ENCODE measurements around the gene CNOT6L. TPM values are rescaled to one million over a fixed set of nuclear protein-coding genes. Genes with fewer than 3 reads are reported as not detected.

CNOT6L gene
- total RNA-seq, 1 experiment from 2014 or later = 14.5 TPM

GRCh38 chr4:77805840-77806239, 13.3 kb downstream of the CNOT6L start:
- no peak overlapping the region for H2AFZ ChIP-seq (ENCODE audit: low read length)
- no peaks in the 10 kb centered on the region for H3K27me3 ChIP-seq (ENCODE audit: insufficient read depth, low read length)
- no peak overlapping the region for H3K14ac ChIP-seq (ENCODE audit: insufficient read depth, low read length)
- no peak overlapping the region for H3K4ac ChIP-seq (ENCODE audit: low read depth, low read length)
- H4K5ac ChIP-seq (ENCODE audit: insufficient read length, low read depth, low read length) = no peak overlapping the region
- no peaks in the 10 kb centered on the region for H3K79me1 ChIP-seq (ENCODE audit: insufficient read depth, low read depth, low read length, poor library complexity, severe bottlenecking)
- no peak overlapping the region for H3T11ph ChIP-seq (ENCODE audit: low read length)
- H3K79me2 ChIP-seq (ENCODE audit: insufficient read depth, low read length) = peaks cover 2% of the 10 kb centered on the region; the same call in 1 of the 2 replicates
- H3K4me1 ChIP-seq (ENCODE audit: insufficient read depth, low read length) = no peaks in the 10 kb centered on the region
- TF ChIP-seq CTCF (conservative IDR thresholded peaks at IDR 0.05) = no peak
- no peak overlapping the region for H2AK5ac ChIP-seq (ENCODE audit: insufficient read length, low read length)
- no peak overlapping the region for H3K27ac ChIP-seq (ENCODE audit: insufficient read length, low read depth, low read length)
- WGBS (ENCODE audit: extremely low coverage, insufficient read length, low lambda C conversion rate) = no CpG with 5 or more reads among the region's 8 CpGs
- no peak overlapping the region for H3K23ac ChIP-seq (ENCODE audit: insufficient read length, low read depth, low read length)
- H2BK15ac ChIP-seq (ENCODE audit: low read depth, low read length) = no peak overlapping the region
- H3K18ac ChIP-seq (ENCODE audit: insufficient read length, low read depth, low read length) = no peak overlapping the region
- H3K27me3 Mint-ChIP-seq (ENCODE audit: low read depth) = no peaks in the 10 kb centered on the region
- peak overlapping the region in 1 of 3 experiments; percentile 88; a peak in 1 of 7 replicates for H3K27ac Mint-ChIP-seq
- no peak overlapping the region for H2BK20ac ChIP-seq (ENCODE audit: low read depth, low read length, poor library complexity, severe bottlenecking)
- H3K23me2 ChIP-seq (ENCODE audit: insufficient read length, low read depth, low read length, poor library complexity, severe bottlenecking) = no peaks in the 10 kb centered on the region
- H3K9me3 Mint-ChIP-seq = no peaks in the 10 kb centered on the region
- H4K91ac ChIP-seq (ENCODE audit: insufficient read length, low read depth, low read length) = no peak overlapping the region
- H3K4me2 ChIP-seq (ENCODE audit: insufficient read depth, insufficient read length, low read length) = no peak overlapping the region
- no peaks in the 10 kb centered on the region for H3K36me3 Mint-ChIP-seq (ENCODE audit: insufficient read depth in 1 of 3, low read depth in 3 of 3)
- no peak for DNase-seq
- H3K4me1 Mint-ChIP-seq = peaks cover 5 to 9% of the 10 kb centered on the region in 2 experiments
- H3K9ac ChIP-seq (ENCODE audit: extremely low read depth, insufficient read length, low read length) = no peak overlapping the region
- H4K20me1 ChIP-seq (ENCODE audit: control insufficient read depth, insufficient read depth, insufficient read length) = no peaks in the 10 kb centered on the region
- no peak overlapping the region for H3K4me3 Mint-ChIP-seq
- no peak overlapping the region for H2BK120ac ChIP-seq (ENCODE audit: low read depth, low read length, poor library complexity, severe bottlenecking)
- H2BK12ac ChIP-seq (ENCODE audit: insufficient read length, low read depth, low read length) = no peak overlapping the region
- no peak overlapping the region for H2BK5ac ChIP-seq (ENCODE audit: insufficient read length, low read length)
- H3K9me3 ChIP-seq (ENCODE audit: control insufficient read depth, low read depth, low read length) = no peaks in the 10 kb centered on the region
- no peak overlapping the region for H4K8ac ChIP-seq (replicated peaks; ENCODE audit: insufficient read length, low read depth, low read length)
- H3K56ac ChIP-seq (ENCODE audit: insufficient read length, low read depth, low read length) = no peak overlapping the region

All from H9 (cell line).